ENCODE measurements around the gene CPTP.

DNA sequence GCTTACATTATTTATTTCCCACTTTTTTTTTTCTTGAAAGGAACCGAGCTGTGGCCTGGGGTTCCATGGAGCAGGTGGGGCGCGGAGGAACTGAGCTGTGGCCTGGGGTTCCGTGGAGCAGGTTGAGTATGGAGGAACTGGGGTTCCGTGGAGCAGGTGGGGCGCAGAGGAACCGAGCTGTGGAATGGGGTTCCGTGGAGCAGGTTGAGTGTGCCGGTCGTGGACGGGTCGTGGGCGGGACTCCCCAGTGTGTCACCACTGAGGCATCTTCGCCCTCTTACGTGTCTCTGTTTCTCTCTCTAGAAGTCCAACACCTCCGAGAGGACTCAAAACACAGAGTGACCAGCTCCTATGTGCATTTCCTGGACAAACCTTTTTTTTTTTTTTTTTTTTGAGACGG, 45.6 kb upstream of the CPTP start:
- TF ChIP-seq POLR2A (IDR thresholded peaks at IDR 0.05; ENCODE audit: low read depth, low read length) (no peak), TAF1 (IDR thresholded peaks at IDR 0.05; ENCODE audit: borderline replicate concordance, low read depth, low read length) (no peak)

Measured in GM12892 (cell line).